ENCODE measurements around the gene TBC1D22A.
A peak's percentile ranks its signal among the peaks of the same experiment; 100 is the strongest.

TBC1D22A gene

DNA sequence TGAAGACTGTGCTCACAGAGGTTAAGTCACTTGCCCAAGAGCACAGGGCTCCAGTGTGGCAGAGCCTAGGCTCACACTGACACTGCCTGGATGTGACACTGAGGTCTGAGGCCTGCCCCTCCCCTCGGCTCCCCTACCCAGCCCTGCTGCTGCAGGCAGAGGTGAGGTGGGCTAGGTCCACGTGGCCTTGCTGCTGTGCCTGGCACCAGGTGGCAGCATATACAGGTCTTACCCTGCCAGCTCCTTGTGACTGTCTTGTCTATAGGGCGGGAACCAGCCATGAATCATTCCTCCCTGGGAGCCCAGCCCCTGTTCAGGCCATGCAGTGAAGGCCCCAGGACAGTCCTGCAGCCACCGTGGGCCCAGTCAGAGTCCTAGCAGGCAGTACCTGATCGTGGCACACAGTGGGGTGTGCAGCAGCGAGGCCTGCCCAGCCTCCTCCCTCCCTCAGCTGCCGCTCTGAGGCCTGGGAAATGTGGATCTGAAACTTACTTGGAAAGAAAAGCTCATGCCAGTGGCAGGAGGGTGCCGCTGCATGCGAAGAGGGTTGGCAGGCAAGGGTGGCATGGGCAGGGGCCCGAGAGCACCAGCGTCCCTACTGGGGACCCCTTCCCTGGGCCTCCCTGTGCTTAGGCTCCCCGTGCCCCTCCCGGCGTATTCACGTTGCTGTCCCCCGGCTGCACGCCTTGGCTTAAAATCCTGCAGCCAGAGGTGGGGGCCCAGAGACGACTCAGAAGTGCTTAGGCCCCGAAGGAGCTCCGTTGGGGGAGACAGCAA is 23.2 kb upstream of the TBC1D22A start:
- TF ChIP-seq, protein P1, sequence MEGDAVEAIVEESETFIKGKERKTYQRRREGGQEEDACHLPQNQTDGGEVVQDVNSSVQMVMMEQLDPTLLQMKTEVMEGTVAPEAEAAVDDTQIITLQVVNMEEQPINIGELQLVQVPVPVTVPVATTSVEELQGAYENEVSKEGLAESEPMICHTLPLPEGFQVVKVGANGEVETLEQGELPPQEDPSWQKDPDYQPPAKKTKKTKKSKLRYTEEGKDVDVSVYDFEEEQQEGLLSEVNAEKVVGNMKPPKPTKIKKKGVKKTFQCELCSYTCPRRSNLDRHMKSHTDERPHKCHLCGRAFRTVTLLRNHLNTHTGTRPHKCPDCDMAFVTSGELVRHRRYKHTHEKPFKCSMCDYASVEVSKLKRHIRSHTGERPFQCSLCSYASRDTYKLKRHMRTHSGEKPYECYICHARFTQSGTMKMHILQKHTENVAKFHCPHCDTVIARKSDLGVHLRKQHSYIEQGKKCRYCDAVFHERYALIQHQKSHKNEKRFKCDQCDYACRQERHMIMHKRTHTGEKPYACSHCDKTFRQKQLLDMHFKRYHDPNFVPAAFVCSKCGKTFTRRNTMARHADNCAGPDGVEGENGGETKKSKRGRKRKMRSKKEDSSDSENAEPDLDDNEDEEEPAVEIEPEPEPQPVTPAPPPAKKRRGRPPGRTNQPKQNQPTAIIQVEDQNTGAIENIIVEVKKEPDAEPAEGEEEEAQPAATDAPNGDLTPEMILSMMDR (IDR thresholded peaks at IDR 0.05), result peak; percentile 58

DNA sequence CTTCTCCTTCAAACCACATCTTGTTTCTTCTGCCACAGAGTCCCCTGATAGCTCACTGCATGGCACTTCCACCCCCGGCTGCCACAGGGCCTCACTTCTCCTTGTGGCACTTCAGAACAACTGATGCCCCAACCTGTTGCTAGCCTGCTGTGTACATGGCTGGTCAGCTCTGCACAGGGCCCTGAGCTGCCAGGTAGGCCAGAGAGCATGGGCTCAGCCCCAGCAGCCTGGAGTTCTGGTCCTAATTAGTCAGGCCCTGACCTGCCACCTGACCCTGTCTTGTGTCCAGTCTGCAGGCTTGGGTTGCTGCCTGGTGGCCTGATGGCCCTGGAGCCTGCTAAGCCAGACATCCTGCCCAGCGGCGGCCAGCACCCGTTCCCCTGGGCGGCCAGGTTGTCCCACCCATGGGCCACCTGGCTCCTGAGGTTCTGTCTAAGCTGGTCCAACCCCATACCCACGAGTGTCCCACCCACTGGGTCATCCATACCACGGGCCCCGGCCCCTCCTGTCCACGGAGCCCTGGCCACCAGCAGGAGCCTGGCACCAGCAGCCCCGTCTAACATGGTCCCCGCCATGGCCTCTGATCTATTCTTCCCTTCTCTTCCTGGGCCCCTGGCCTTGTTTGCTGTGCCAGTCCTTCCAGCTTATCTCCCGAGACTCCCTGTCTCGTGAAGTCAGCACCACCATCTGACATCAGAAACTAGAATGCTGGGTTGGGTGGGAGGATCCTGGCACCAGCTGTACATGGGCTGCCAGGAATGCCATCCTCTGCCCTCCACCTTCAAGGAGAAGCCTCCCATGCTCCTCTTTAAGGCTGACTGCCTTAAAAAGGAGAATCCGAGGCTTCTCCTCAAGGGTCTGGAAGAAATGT is 21.3 kb upstream of the TBC1D22A start:
- TF ChIP-seq, protein P1 (IDR thresholded peaks at IDR 0.05), result no peak

DNA sequence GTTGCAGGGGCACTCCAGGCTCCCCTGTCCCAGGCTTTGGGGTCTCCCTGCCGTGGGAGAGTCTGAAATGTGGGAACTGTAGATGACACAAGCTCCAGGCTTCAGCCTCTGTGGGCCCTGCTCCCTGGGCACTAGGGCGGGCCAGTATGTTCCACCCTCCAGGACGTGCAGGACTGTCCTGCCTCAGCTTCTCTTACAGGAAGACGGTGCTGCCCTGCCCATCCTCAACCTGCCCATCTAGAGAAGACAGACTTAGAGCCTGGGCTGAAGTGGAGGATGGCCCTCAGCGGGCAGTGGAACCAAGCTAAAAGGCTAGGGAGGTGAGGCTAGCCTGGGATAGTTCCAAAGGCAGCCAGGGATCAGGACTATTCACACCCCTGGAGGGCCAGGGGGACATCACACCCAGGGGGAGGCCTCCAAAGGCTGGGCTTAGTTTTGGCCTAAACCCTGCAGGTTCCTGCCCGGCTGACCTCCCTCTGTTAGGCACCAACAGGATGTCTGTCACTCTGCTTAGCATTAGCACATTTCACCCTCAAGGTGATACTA is 20.4 kb upstream of the TBC1D22A start:
- TF ChIP-seq, protein P1 (IDR thresholded peaks at IDR 0.05), result no peak

DNA sequence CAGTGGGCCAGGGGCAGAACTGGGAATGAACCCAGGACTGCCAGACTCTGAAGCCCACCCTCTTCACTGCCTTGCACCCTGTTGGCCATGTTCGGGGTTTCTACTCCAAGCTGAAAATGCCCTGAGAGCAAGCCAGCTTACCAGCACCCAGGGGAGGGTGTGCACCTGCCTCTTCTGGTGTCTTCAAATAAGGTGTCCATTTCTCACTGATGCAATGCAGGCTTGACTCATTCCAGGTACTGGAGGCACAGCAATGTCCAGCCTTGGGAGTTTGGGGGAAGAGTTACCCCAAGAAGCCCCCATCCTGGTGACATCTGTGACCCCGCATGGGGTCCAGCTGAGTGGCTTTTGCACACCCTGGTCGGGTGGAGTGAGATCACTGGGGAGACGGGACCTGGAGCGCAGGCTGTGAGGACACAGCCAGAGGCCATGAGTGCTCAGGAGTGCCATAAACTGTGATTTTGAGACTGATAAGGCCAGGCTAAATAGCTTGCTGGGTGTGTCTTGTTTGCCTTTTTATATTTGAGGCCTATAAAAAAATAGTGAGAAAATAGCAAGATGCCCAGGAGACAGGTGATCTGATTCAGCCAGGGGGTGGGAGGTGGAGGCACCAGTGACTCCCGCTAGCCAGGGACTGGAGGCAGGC is 19.8 kb upstream of the TBC1D22A start:
- TF ChIP-seq, protein P1 (IDR thresholded peaks at IDR 0.05), result no peak

GRCh38 chr22:46744581-46744980 is 17.9 kb upstream of the TBC1D22A start:
- TF ChIP-seq, protein P1 (IDR thresholded peaks at IDR 0.05), result no peak

DNA sequence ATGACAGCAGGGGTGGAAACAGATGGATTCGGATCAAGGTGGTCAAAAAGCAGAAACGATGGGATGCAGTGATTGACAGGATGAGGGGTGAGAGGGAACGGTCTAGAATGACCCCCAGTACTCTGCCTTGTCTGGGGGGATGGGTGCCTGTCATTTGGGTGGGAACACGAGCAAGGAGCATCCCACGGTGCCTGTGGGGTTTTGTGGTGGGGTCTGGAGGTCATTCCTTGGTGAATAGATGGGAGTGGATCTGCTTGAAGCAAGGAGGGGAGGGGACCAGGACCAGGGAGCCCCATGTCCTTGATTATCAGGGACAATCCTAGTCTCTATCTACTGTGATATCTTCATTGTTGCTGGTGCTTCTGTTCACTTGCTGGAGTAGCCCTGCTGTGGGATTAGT is 16.3 kb upstream of the TBC1D22A start:
- TF ChIP-seq, protein P1 (IDR thresholded peaks at IDR 0.05), result no peak

DNA sequence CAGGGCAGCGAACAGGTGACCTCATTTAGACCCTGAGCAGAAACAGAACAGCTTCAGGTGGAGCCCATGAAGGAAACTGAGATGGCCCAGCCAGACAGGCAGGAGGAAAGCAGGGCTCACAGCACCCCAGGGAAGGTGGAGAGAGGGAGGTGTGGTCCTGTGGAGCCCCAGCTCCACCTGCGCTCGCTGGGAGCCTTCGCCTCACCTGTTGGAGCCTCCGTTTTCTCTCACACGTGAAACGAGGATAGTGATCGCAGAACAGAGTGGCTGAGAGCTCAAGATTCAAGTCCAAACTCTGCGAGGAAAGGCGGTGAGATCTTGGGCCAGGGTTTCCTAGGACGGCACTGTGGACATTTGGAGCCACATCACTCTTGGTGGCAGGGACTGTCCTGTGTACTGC is 15.8 kb upstream of the TBC1D22A start:
- TF ChIP-seq, protein P1 (IDR thresholded peaks at IDR 0.05), result no peak
